HG02610 (cell line): ENCODE results near the gene COMT.

Source experiments
- ATAC-seq: cut with Tn5 transposase; IDR thresholded peaks from one replicate; pipeline ENCODE4 v1.9.1; 2021; ENCODE audit warnings: mild to moderate bottlenecking, moderate library complexity; ENCODE audit not compliant: unreplicated experiment

The COMT gene

DNA sequence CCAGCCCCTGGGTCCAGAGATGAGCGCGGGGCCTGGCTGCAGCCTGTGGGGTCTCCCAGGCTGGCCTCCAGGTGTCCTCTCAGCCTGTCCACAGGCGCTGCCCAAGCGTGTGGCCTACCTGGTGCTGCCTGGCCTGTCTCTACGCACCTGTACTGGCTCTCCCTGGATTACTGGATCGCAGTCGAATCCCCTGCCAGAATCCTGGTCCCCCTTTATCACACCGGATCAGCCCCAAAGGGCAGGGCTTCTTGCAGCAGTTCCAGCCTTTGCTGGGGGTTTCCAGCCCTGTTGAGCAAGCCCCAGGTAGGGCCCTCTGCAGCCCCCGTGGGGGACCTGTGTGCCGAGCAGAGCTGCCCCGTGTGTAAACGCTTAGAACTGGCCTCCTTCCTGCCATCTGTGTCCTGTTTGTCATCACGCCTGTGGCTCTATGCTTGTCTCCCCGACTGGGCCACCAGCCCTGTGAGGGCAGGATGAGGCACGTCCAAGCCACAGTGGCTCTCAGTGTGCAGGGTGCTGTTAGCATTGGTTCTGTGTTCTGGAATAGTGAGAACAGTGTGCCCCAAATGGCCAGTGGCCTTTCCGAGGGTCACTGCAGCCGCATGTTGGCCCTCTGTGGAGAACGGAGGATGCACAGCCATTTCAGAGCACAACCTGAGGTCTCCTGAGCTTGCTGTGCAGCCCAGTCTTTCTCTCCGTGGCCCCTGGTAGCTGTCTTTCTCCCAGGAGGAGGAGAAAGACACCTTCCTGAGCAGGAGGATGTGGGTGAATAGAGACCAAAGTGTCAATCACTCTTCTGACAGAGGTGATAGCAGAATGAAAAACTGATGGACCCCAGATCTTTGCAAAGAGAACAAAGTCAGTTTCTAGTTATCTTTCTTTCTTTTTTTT, 13.9 kb downstream of the COMT start:
- no peak for ATAC-seq

DNA sequence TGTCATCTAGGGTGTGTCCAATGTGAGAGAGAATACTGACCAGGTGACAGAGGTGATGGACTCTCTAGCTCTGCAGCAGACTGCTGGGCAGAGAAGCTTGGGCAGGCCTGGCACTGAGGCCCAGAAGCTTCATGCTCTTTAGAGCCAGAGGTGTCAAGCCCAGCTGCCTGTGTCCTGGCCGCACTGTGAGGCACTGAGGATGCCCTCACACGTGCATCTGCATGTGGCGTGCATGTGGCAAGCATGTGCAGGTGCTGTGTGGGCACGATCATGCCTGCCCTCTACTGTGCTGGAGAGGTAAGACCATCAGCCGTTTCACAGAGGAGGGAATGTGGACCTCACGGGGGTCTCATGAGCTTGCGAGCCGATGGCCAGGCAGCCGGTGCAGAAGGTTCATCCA, 15.9 kb downstream of the COMT start:
- no peak for ATAC-seq

GRCh38 chr22:19958083-19959042, 16.8 kb downstream of the COMT start:
- ATAC-seq: no peak

GRCh38 chr22:19959043-19959586, 17.5 kb downstream of the COMT start:
- ATAC-seq: no peak

DNA sequence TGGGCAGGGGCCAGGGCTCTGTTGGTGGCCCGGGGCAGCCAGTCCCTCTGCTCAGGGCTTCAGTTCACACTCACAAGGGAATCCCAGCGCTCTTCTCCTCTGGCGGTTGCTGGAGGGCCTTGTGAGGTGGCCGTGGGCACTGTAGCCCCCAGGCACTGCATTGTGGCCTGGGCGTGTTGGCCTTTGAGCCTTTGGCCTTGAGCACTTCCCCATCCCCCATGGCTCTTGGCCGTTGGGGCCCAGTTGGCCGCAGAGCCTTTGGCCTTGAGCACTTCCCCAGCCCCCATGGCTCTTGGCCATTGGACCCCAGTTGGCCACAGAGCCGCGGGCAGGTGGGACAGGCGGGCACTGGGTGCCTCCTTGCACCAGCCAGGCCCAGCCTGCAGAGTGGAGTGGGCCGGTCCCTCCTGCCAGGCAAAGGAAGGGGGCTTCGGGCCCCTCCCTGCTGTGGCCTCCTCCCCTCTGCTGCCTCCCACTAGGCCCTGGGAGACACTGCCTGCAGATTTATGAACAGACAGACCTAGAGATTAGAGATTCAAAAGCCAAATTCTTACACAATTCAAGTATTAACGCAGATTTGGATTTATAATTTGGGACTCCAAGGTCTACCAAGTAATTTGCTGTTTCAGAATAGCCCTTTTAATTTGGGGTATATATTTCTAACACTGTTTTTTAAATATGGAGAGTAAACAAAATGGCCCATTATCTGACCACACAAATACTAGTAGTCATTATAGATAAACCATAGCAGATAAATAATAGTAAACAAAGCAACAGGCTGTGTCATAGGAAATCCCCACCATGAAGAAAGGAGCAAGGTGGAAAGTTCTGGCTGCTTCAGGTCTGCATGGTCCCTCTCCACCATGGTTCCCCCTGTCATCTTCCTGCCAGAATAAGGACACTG, 18.3 kb downstream of the COMT start:
- ATAC-seq: no peak

DNA sequence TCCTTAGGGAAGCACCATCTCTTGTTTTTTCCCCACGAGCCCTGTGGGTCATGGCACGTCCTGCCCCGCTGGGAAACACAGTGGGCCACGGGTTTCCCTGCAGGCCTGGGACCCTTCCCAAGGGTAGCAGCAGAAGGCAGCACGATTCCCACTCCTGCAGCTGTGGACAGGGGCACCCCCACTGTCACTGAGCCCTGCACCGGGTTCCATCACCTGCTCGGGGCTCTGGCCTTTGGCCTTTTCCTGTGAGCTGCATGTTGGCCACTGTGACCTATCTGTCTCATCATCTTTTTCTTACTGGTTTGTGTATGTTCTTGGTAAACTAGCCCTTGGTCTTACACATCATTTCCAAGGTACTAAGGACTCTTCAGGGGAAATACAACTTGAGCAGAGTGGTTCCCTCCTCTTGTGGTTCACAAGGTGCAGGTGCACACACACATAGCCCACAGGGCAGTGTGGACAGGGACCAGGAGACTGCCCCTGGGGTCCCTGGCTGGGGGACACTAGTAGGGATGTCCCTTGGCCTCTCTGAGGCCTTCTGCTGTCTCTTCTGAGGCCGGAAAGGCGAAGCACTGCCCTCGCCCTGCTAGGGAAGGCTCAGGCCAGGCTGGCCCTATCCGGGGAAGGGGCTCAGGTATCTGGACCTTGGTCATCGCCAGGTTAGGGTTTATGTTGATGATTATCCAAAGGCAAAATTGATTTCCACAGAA, 19.1 kb downstream of the COMT start:
- no peak for ATAC-seq

GRCh38 chr22:19961201-19961580, 19.6 kb downstream of the COMT start:
- ATAC-seq: no peak

GRCh38 chr22:19961868-19962245, 20.3 kb downstream of the COMT start:
- ATAC-seq: no peak

- ATAC-seq: no peak
These were observed 20.8 kb downstream of the COMT start for GRCh38 chr22:19962246-19962908.

DNA sequence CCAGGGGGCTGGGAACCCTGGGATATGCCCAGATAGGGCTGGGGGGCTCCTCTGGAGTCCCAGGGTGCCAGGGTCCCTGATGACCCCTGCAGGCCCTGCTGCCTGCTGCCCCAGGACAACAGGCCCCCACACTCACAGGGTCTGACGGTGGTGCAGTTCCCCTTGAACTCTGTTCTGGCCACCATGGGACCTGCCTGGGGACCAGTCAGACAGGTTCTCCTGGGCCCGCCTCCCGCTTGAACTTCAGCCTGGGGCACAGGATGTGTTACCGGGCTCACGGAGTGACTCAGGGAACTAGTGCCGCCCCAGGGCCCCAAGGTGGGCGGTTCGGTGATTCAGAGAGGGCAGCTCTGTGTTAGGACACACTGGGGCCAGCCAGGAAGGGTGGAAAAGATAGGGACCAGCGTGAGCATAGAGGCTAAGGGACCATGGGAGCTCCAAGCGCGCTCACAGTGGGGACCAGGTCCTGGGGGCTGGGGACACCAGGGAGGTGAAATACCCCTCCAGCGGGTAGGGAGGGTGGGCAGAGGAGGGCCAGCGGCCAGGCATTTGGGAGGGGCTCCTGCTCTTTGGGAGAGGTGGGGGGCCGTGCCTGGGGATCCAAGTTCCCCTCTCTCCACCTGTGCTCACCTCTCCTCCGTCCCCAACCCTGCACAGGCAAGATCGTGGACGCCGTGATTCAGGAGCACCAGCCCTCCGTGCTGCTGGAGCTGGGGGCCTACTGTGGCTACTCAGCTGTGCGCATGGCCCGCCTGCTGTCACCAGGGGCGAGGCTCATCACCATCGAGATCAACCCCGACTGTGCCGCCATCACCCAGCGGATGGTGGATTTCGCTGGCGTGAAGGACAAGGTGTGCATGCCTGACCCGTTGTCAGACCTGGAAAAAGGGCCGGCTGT, 21.6 kb downstream of the COMT start:
- no peak for ATAC-seq

- ATAC-seq: no peak
These were observed 22.5 kb downstream of the COMT start for GRCh38 chr22:19963863-19964642.

DNA sequence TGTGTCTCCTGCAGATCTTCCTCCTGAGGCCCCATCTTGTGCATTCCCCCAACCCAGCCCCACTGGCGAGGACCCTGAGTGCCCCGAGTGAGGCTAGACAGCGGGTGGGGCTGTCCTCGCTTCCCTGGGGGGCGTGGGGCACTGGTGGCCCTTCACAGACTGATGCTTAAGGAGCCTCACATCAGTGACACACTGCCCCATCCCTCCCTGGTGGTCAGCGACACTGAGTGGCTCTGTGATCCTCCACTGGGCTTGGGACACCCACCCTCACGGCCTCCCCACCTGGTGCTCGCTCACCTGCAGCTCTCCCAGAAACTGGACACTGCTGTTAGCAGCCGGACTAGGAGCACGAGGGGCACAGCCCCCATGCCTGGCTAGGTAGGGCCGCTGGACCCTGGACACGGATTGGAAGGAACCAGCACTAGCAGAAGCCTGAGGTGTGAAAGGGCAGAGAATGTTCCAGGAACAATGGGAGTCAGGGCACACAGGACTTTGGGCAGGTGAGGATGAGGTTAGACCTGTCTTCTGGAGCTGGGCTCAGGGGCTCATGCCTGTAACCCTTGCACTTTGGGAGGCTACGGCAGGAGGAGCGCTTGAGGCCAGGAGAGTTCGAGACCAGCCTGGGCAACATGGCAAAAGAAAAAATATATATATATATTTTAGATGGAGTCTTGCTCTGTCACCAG, 23.3 kb downstream of the COMT start:
- ATAC-seq: no peak

DNA sequence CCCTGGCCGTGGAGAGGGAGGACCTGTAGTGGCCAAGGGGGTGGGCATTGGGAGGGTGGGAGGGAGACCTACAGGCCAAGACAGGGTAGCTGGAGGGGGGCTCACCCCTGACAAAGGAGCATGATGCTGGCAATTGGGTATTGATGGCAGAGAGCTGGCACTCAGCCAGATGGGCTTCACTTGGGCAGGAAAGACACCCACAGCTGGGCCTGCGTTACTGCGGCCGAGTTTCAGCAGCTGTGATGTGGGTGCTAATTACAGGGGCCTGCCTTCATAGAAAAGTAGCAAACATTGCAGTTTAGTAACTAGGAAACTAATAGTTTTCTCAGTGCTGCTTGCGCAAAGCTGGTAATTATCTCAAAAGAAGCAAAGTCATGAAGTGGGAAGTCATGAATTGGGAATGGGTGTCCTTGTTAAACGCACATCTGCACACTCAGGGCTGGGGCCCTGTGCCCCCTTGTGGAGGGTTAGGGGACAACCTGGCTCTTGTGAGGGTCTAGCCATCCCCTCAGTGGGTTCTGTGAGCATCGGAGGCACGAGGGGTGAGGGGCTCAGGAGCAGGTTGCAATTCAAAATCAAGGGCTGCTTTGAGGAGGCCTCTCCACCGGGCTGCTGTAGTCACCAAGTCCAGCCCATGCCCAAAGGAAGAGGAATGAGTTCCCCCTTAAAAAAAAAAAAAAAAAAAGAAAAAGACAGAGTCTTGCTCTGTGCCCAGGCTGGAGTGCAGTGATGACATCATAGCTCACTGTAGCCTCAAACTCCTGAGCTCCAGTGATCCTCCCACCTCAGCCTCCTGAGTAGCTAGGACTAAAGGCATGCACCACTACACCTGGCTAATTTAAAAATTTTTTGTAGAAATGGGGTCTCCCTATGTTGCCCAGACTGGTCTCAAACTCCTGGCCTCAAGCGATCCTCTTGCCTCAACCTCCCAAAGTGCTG, 24.5 kb downstream of the COMT start:
- no peak for ATAC-seq

DNA sequence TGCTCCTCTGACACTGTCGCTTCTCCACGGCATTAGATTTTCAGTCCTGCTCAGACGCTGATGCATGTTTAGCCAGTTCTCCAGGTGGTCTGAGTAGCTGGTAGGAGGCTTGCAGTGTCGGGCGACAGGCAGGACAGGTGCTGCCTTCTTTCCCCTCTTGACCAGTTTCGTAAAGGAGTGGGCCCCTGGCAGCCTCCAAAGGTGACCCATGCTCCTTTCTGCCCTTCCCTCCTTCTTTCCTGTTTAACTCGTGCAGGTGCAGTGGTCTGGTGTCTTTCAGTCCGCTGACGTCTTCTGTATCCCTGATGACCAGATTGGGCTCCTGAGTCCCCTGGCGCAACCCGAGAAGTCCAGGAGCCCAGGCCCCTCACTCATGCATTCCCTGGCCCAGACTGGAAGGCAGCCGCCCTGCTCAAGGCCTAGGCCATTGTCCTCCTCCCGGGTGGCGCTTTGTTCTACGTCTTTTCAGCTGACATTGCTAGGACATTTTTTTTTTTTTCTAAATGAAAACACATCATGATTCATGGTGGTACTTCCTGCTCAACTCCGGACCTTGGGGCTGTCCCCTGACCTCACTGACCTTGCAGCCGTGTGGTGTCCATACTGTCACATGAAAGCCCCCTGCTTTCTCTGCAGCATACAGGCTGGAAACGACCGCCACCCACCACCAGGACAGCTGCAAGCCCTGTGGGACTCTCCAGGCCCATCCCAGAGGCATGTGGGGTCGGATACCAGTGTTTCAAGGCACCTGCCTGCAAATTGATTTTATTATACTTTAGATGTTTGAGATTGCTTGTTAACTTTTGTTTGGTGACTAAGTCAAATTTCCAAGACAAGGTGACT, 25.6 kb downstream of the COMT start:
- ATAC-seq: no peak

DNA sequence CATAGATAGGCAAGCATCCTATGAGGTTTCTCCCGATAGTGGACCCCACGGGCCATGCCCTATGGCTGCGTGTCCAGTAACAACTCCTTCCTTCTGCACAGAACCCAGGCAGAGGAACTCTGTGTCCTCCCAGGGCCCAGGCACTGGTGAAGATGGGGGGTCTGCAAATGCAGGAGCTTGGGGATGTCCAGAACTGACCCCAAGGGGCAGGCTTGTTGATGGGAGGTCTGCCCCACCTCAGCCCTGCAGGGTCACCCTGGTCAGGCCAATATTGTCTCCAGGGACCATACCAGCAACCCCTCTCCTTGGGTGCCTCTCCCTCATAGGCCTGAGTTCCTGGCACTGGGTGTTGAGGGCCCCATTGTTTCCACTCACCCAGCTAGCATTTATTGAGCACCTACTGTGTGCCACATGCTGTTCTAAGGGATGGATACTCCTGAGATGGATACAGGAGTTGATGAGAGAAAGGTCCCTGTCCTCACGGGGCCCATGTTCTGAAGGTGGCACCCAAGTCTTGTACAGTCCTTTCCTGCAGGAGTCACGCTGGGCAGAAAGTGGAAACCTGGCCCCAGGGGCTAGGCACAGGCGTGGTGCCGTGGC, 26.4 kb downstream of the COMT start:
- no peak for ATAC-seq
